ENCODE results near the gene HPCAL1. TPM values are rescaled to one million over a fixed set of nuclear protein-coding genes. Genes with fewer than 3 reads are reported as not detected.

The HPCAL1 gene
- total RNA-seq, 1 donor from 2014 or later = 3.7 TPM

DNA sequence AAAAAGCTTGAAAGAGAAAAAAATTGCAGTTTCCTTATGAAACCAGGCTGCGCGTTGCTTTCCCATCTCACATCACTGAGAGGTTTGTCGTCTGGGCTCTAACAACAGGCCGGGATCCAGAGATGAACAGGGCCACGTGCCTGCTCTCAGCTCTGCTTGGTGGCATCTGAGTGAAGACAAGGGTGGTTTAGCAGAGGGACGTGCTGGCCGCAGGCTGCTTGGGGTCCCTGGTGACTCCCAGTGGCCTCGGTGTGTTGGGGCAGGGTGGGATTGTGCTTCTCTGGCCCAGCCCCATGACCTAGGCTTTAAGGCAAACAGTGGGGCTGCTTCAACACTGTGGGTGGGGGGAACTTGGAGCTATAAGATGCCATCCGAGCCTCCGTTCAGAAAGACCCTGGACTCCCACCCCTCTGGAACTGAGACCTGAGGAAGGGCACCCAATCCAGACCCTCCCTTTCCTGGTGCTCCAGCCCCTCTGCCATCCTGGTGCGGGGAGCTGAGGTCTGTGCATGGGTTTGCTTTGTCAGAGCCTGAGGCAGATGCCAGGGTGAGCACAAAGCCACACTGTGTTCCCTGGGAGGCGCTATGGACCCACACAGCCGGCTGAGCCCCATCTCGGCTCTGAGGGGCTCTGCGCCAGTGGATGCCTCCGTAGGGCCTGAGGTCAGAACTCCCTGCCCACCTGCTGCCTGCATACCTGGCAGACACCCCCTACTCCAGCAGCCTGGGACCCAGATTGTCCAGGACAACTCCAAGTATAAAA is 18.4 kb upstream of the HPCAL1 start:
- Histone ChIP-seq H3K27ac (no peak overlapping the region), H3F3A (ENCODE audit: low read depth) (no peaks in the 10 kb centered on the region), H2AFZ (replicated peaks) (no peak overlapping the region), H3K4me2 (no peak overlapping the region), H3K4me3 (no peak overlapping the region), H3K9ac (no peak overlapping the region), H3K79me2 (ENCODE audit: low read depth) (no peaks in the 10 kb centered on the region), H3K9me3 (ENCODE audit: low read depth) (no peaks in the 10 kb centered on the region), H4K20me1 (ENCODE audit: low read depth) (no peaks in the 10 kb centered on the region), H3K27me3 (no peaks in the 10 kb centered on the region), H3K4me1 (peaks cover 13% of the 10 kb centered on the region), H3K36me3 (no peaks in the 10 kb centered on the region)
- Mint-ChIP-seq H3K4me3 (no peak overlapping the region), H3K4me1 (peaks cover 21% of the 10 kb centered on the region), H3K36me3 (no peaks in the 10 kb centered on the region), H3K9me3 (no peaks in the 10 kb centered on the region), H3K27me3 (ENCODE audit: insufficient read depth, low read depth) (peaks cover 8% of the 10 kb centered on the region), H3K27ac (no peak overlapping the region)
- no peak for DNase-seq (ENCODE audit: low spot score)
- TF ChIP-seq EZH2 (IDR thresholded peaks at IDR 0.05) (no peak), EZH2phosphoT487 (IDR thresholded peaks at IDR 0.05) (no peak)
- TF ChIP-seq, protein P1, sequence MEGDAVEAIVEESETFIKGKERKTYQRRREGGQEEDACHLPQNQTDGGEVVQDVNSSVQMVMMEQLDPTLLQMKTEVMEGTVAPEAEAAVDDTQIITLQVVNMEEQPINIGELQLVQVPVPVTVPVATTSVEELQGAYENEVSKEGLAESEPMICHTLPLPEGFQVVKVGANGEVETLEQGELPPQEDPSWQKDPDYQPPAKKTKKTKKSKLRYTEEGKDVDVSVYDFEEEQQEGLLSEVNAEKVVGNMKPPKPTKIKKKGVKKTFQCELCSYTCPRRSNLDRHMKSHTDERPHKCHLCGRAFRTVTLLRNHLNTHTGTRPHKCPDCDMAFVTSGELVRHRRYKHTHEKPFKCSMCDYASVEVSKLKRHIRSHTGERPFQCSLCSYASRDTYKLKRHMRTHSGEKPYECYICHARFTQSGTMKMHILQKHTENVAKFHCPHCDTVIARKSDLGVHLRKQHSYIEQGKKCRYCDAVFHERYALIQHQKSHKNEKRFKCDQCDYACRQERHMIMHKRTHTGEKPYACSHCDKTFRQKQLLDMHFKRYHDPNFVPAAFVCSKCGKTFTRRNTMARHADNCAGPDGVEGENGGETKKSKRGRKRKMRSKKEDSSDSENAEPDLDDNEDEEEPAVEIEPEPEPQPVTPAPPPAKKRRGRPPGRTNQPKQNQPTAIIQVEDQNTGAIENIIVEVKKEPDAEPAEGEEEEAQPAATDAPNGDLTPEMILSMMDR (IDR thresholded peaks at IDR 0.05) = no peak

DNA sequence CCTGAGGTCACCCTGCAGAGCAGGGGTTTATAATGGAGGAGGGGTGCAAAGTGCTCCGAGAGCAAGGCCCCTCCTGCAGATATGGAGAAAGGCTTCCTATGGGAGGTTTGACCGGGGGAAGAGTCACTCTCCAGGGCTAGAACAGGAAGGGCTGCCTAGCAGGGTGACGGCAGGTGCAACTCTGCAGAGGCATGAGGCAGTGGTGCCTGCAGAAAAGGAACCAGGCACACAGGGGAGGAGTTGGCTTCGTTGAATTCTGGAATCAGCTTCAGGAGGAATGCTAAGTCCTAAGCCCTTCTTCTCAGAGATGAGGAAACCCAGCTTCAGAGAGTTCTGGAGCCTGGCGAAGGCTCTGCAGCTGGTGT is 17.5 kb upstream of the HPCAL1 start:
- H3K9ac ChIP-seq = no peak overlapping the region
- H3K4me1 Mint-ChIP-seq = peaks cover 19% of the 10 kb centered on the region
- H3K27ac Mint-ChIP-seq = peak overlapping the region; percentile 54
- H3K9me3 ChIP-seq (ENCODE audit: low read depth) = no peaks in the 10 kb centered on the region
- H4K20me1 ChIP-seq (ENCODE audit: low read depth) = no peaks in the 10 kb centered on the region
- H3F3A ChIP-seq (ENCODE audit: low read depth) = no peaks in the 10 kb centered on the region
- no peaks in the 10 kb centered on the region for H3K36me3 ChIP-seq
- H3K27me3 ChIP-seq = no peaks in the 10 kb centered on the region
- H3K36me3 Mint-ChIP-seq = no peaks in the 10 kb centered on the region
- TF ChIP-seq, protein P1 (IDR thresholded peaks at IDR 0.05) = no peak
- TF ChIP-seq EZH2phosphoT487 (IDR thresholded peaks at IDR 0.05) (no peak), EZH2 (IDR thresholded peaks at IDR 0.05) (no peak)
- no peaks in the 10 kb centered on the region for H3K79me2 ChIP-seq (ENCODE audit: low read depth)
- peaks cover 13% of the 10 kb centered on the region for H3K4me1 ChIP-seq
- no peaks in the 10 kb centered on the region for H3K9me3 Mint-ChIP-seq
- no peak for DNase-seq (ENCODE audit: low spot score)
- no peak overlapping the region for H3K4me3 Mint-ChIP-seq
- peak overlapping the region; percentile 40 for H2AFZ ChIP-seq (replicated peaks)
- no peak overlapping the region for H3K27ac ChIP-seq
- peaks cover 8% of the 10 kb centered on the region for H3K27me3 Mint-ChIP-seq (ENCODE audit: insufficient read depth, low read depth)
- H3K4me3 ChIP-seq = no peak overlapping the region
- no peak overlapping the region for H3K4me2 ChIP-seq

DNA sequence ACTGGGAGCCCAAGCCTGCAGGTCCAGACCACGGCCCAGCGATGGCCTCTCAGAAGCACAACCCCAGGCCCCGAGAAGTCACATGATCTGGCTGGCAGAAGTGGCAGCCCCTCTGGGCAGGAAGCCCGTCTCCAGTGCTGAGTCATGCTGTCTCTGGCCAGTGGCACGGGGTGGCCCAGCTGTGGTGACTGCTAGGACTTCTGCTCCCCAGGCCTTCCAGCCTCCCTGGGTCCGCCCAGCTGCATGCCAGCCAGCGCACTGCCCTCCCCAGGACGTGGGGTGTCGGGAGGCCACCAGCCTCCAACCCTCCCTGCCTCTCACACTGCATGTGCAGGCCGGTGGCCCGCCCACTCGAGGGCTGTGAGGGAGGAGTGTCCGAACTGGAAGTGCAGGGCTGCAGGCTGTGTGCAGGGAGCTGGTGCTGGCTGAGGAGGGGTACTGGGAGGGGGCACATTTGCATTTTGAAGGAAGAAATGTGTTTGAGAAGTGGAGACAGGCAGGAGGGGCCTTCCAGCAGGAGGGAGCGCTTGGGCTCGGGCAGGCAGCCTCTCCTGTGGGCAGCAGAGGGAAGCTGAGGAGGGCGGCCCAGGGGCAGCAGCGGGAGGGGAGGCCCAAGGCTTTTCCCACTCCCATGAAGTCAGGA is 17.0 kb upstream of the HPCAL1 start:
- Histone ChIP-seq H3K4me2 (no peak overlapping the region), H3K4me1 (peaks cover 13% of the 10 kb centered on the region), H4K20me1 (ENCODE audit: low read depth) (no peaks in the 10 kb centered on the region), H3K9ac (no peak overlapping the region), H3F3A (ENCODE audit: low read depth) (no peaks in the 10 kb centered on the region), H3K9me3 (ENCODE audit: low read depth) (no peaks in the 10 kb centered on the region), H3K36me3 (no peaks in the 10 kb centered on the region), H3K27ac (no peak overlapping the region), H2AFZ (replicated peaks) (peak overlapping the region; percentile 40), H3K79me2 (ENCODE audit: low read depth) (no peaks in the 10 kb centered on the region), H3K27me3 (no peaks in the 10 kb centered on the region), H3K4me3 (no peak overlapping the region)
- Mint-ChIP-seq H3K4me3 (no peak overlapping the region), H3K27ac (peak overlapping the region; percentile 69), H3K27me3 (ENCODE audit: insufficient read depth, low read depth) (peaks cover 11% of the 10 kb centered on the region), H3K4me1 (peaks cover 19% of the 10 kb centered on the region), H3K9me3 (no peaks in the 10 kb centered on the region), H3K36me3 (no peaks in the 10 kb centered on the region)
- TF ChIP-seq EZH2phosphoT487 (IDR thresholded peaks at IDR 0.05) = no peak
- TF ChIP-seq, protein P1 (IDR thresholded peaks at IDR 0.05) = no peak
- TF ChIP-seq EZH2 (IDR thresholded peaks at IDR 0.05) = no peak
- no peak for DNase-seq (ENCODE audit: low spot score)

All from neural progenitor cell (in vitro differentiated cells).